ENCODE data around the gene RPTN. TPM values are rescaled to one million over a fixed set of nuclear protein-coding genes. Genes with fewer than 3 reads are reported as not detected.

RPTN gene, protein sequence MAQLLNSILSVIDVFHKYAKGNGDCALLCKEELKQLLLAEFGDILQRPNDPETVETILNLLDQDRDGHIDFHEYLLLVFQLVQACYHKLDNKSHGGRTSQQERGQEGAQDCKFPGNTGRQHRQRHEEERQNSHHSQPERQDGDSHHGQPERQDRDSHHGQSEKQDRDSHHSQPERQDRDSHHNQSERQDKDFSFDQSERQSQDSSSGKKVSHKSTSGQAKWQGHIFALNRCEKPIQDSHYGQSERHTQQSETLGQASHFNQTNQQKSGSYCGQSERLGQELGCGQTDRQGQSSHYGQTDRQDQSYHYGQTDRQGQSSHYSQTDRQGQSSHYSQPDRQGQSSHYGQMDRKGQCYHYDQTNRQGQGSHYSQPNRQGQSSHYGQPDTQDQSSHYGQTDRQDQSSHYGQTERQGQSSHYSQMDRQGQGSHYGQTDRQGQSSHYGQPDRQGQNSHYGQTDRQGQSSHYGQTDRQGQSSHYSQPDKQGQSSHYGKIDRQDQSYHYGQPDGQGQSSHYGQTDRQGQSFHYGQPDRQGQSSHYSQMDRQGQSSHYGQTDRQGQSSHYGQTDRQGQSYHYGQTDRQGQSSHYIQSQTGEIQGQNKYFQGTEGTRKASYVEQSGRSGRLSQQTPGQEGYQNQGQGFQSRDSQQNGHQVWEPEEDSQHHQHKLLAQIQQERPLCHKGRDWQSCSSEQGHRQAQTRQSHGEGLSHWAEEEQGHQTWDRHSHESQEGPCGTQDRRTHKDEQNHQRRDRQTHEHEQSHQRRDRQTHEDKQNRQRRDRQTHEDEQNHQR
- not detected for total RNA-seq (ENCODE audit: unreplicated experiment)
- long read RNA-seq: 0 reads

DNA sequence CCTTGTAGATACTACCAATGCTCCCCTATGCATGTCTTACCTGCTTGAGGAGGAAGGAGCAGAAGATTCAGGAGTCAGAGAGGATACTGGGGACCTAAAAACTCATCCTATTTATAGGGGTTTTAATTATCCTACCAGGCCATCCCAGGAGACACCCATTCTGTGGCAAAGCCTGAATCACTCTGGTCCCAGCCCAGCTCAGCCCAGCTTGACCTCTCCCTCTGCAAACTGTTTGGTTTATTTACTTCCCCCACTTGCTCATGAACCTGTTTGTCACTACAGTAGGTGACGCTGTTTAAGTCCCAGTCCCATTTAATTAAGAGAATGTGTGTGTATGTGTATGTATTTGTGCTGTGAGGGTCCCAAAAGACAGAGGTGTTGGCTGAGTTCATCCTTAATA lies at the start of gene RPTN:
TSS of gene RPTN (minus strand) at position 85 of the 400 bp plus-strand sequence. CDS start 1,339 bp downstream, outside the sequence.
- TF ChIP-seq, protein P1, sequence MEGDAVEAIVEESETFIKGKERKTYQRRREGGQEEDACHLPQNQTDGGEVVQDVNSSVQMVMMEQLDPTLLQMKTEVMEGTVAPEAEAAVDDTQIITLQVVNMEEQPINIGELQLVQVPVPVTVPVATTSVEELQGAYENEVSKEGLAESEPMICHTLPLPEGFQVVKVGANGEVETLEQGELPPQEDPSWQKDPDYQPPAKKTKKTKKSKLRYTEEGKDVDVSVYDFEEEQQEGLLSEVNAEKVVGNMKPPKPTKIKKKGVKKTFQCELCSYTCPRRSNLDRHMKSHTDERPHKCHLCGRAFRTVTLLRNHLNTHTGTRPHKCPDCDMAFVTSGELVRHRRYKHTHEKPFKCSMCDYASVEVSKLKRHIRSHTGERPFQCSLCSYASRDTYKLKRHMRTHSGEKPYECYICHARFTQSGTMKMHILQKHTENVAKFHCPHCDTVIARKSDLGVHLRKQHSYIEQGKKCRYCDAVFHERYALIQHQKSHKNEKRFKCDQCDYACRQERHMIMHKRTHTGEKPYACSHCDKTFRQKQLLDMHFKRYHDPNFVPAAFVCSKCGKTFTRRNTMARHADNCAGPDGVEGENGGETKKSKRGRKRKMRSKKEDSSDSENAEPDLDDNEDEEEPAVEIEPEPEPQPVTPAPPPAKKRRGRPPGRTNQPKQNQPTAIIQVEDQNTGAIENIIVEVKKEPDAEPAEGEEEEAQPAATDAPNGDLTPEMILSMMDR (IDR thresholded peaks at IDR 0.05; ENCODE audit: unreplicated experiment): no peak
- Mint-ChIP-seq H3K9me3 (ENCODE audit: unreplicated experiment) (no peaks in the 10 kb centered on the region), H3K27ac (ENCODE audit: unreplicated experiment) (no peak within 1 kb of the TSS), H3K36me3 (ENCODE audit: low read depth, unreplicated experiment) (no peaks in the 10 kb centered on the region), H3K27me3 (ENCODE audit: unreplicated experiment) (peaks cover 3% of the 10 kb centered on the region), H3K4me3 (ENCODE audit: unreplicated experiment) (no peak within 1 kb of the TSS), H3K4me1 (ENCODE audit: unreplicated experiment) (peaks cover 13% of the 10 kb centered on the region)
- DNase-seq (ENCODE audit: low spot score): no peak

DNA sequence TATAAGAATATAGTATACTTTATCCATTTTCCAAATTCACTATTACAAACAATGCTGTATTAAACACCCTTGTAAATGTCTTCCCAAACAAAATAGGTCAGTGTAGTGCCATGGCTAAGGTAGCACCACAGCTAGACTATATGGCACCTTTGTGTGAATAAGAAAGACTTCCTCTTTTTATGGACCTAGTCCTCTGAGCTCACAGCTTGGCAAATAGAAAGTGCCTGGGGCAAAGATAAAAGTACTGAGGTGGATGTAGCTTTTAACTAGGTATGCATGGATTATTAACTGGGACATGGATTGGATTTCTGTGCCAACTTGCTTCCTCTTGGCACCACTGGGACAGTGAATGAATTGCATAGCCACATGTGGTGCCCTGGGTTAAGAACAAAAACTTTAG lies 40.0 kb upstream of the RPTN start:
- TF ChIP-seq, protein P1 (IDR thresholded peaks at IDR 0.05; ENCODE audit: unreplicated experiment): no peak
- H3K4me1 Mint-ChIP-seq (ENCODE audit: unreplicated experiment): peaks cover 13% of the 10 kb centered on the region
- H3K27me3 Mint-ChIP-seq (ENCODE audit: unreplicated experiment): peaks cover 5% of the 10 kb centered on the region
- no peaks in the 10 kb centered on the region for H3K9me3 Mint-ChIP-seq (ENCODE audit: unreplicated experiment)
- H3K27ac Mint-ChIP-seq (ENCODE audit: unreplicated experiment): no peak overlapping the region
- H3K36me3 Mint-ChIP-seq (ENCODE audit: low read depth, unreplicated experiment): no peaks in the 10 kb centered on the region
- no peak for DNase-seq (ENCODE audit: low spot score)
- no peak overlapping the region for H3K4me3 Mint-ChIP-seq (ENCODE audit: unreplicated experiment)

DNA sequence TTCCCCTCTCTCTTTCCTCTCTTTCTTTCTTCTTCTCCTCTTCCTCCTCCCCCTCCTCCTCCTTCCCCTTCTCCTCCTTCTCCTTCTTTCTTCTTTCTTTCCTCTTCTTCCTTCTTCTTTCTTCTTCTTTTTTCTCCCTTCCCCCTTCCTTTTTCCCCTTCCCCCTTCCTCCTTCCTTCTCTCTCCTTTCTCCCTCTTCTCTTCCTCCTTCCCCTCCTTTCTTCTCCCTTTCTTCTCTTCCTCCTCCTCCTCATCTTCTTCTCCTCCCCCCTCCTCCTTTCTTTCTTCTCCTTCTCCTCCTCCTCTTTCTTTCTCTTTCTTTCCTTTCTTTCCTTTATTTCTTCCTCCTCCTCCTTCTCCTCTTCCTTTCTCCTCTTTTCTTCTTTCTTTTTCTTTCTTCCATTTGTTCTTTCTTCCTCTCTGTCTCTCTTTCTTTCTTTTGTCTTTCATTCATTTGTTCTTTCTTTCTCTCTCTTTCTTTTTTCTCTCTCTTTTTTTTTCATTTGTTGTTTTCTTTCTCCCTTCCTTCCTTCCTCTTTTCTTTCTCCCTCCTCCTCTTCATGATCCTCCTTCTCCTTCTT lies 38.4 kb upstream of the RPTN start:
- Mint-ChIP-seq H3K36me3 (ENCODE audit: low read depth, unreplicated experiment) (no peaks in the 10 kb centered on the region), H3K4me3 (ENCODE audit: unreplicated experiment) (no peak overlapping the region), H3K27ac (ENCODE audit: unreplicated experiment) (no peak overlapping the region), H3K9me3 (ENCODE audit: unreplicated experiment) (no peaks in the 10 kb centered on the region), H3K27me3 (ENCODE audit: unreplicated experiment) (peaks cover 5% of the 10 kb centered on the region), H3K4me1 (ENCODE audit: unreplicated experiment) (peaks cover 4% of the 10 kb centered on the region)
- no peak for DNase-seq (ENCODE audit: low spot score)
- TF ChIP-seq, protein P1 (IDR thresholded peaks at IDR 0.05; ENCODE audit: unreplicated experiment): no peak

DNA sequence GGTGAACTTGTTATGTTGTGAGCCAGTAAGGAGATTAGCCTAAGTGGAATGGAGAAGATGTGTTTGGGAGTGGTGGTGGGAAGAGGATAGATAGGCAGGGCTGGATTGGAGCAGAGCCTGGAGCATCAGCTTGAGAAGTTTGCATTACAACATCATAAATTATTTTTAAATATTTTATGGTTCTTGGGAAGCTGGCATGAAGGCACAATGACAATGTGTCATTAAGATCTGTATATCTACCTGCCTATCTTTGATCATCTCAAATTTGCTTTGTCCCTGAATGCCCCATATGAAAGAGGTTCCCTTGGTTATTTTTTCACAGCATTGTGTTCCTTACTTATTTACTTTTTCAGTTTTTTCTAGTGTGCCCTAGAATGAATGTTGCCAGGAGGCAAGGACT lies 32.7 kb upstream of the RPTN start:
- no peak overlapping the region for H3K27ac Mint-ChIP-seq (ENCODE audit: unreplicated experiment)
- H3K4me1 Mint-ChIP-seq (ENCODE audit: unreplicated experiment): no peaks in the 10 kb centered on the region
- no peaks in the 10 kb centered on the region for H3K9me3 Mint-ChIP-seq (ENCODE audit: unreplicated experiment)
- TF ChIP-seq, protein P1 (IDR thresholded peaks at IDR 0.05; ENCODE audit: unreplicated experiment): no peak
- no peak for DNase-seq (ENCODE audit: low spot score)
- H3K4me3 Mint-ChIP-seq (ENCODE audit: unreplicated experiment): no peak overlapping the region
- no peaks in the 10 kb centered on the region for H3K36me3 Mint-ChIP-seq (ENCODE audit: low read depth, unreplicated experiment)
- peaks cover 1% of the 10 kb centered on the region for H3K27me3 Mint-ChIP-seq (ENCODE audit: unreplicated experiment)

Data from endothelial cell (in vitro differentiated cells).